DOHH2 (cell line): ENCODE data around the gene CHIC2.

Source experiments
- CTCF ChIP-seq: fragments of 200-600 bp; sonication (generic); IDR thresholded peaks from one replicate; pipeline ENCODE4 v1.5.1; 2014; ENCODE audit warnings: antibody characterized with exemption, mild to moderate bottlenecking, low read depth, low read length; ENCODE audit not compliant: poor library complexity, severe bottlenecking
- EZH2phosphoT487 ChIP-seq: fragments of 200-600 bp; sonication (generic); IDR thresholded peaks from 2 replicates; pipeline ENCODE4 v1.6.1; 2017; ENCODE audit warnings: borderline replicate concordance, mild to moderate bottlenecking, antibody characterized with exemption, low read length, moderate library complexity, mixed read lengths

DNA sequence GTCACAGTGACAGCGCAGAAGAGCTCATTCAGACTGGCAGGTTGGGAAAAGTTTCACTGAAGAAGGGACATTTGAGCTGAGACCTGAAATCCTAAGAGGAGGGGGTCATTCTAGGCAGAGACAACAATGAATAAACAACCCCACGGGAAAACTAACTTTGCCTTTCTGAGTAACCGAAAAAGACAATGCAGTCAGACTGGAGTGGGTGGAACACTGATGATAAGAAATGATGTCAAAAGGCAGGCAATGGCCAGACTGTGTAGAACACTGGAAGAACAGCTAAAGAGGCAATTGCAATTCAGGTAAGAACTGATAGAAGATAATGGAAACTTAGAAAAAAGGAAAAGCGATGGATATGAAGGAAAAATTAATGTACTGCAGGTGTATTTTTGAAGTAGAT, 73.8 kb downstream of the CHIC2 start:
- no peak for TF ChIP-seq CTCF
- no peak for TF ChIP-seq EZH2phosphoT487
